HG03378 (cell line): Measurements from ENCODE around the gene ZNF318.
A peak's percentile ranks its signal among the peaks of the same experiment; 100 is the strongest.
"Not testable (repeated sequence)": the region's sequence is repeated elsewhere in the genome, so short reads cannot be mapped to it uniquely, and the experiment has no call there.

Source experiments
- ATAC-seq: cut with Tn5 transposase; IDR thresholded peaks from one replicate; pipeline ENCODE4 v1.9.1; 2021; ENCODE audit warnings: mild to moderate bottlenecking, moderate library complexity; ENCODE audit not compliant: unreplicated experiment

ZNF318 gene

GRCh38 chr6:43338243-43338642, 31.2 kb downstream of the ZNF318 start:
- ATAC-seq: peak; percentile 57

GRCh38 chr6:43336382-43336781, 33.1 kb downstream of the ZNF318 start:
- no peak for ATAC-seq

GRCh38 chr6:43335469-43335868, 34.0 kb downstream of the ZNF318 start:
- ATAC-seq: no peak

GRCh38 chr6:43334466-43335095, 34.9 kb downstream of the ZNF318 start:
- ATAC-seq: no peak

GRCh38 chr6:43331891-43332290, 37.6 kb downstream of the ZNF318 start:
- no peak for ATAC-seq

GRCh38 chr6:43331470-43331869, 38.0 kb downstream of the ZNF318 start:
- no peak for ATAC-seq

- no peak for ATAC-seq
These were observed 40.9 kb downstream of the ZNF318 start for GRCh38 chr6:43328528-43328927.

- ATAC-seq: no peak
These were observed 43.6 kb downstream of the ZNF318 start for GRCh38 chr6:43325876-43326275.

GRCh38 chr6:43318011-43318410, 51.4 kb downstream of the ZNF318 start:
- no peak for ATAC-seq

GRCh38 chr6:43313813-43314212, 55.6 kb downstream of the ZNF318 start:
- no peak for ATAC-seq

- ATAC-seq: no peak
These were observed 57.8 kb downstream of the ZNF318 start for GRCh38 chr6:43311666-43312065.

- ATAC-seq: no peak
These were observed 58.8 kb downstream of the ZNF318 start for GRCh38 chr6:43310624-43311023.

GRCh38 chr6:43310134-43310533, 59.3 kb downstream of the ZNF318 start:
- no peak for ATAC-seq

- ATAC-seq: no peak
These were observed 60.4 kb downstream of the ZNF318 start for GRCh38 chr6:43308990-43309477.

- ATAC-seq: no peak
These were observed 61.1 kb downstream of the ZNF318 start, which contains the start of gene CRIP3 for GRCh38 chr6:43308101-43308989. CRIP3 (minus strand) TSS chr6:43308826; CDS start chr6:43308792, 34 bp downstream.

GRCh38 chr6:43307451-43308100, 61.9 kb downstream of the ZNF318 start:
- no peak for ATAC-seq

- no peak for ATAC-seq
These were observed 63.4 kb downstream of the ZNF318 start for GRCh38 chr6:43306086-43306485.

GRCh38 chr6:43304882-43305281, 64.6 kb downstream of the ZNF318 start:
- no peak for ATAC-seq

GRCh38 chr6:43304361-43304760, 65.1 kb downstream of the ZNF318 start:
- no peak for ATAC-seq

- ATAC-seq: no peak
These were observed 65.6 kb downstream of the ZNF318 start for GRCh38 chr6:43303751-43304331.

- ATAC-seq: not testable (repeated sequence)
These were observed 66.4 kb downstream of the ZNF318 start for GRCh38 chr6:43303006-43303405.
